ENCODE data around the gene ITPRIP. TPM values are rescaled to one million over a fixed set of nuclear protein-coding genes. Genes with fewer than 3 reads are reported as not detected.
A peak's percentile ranks its signal among the peaks of the same experiment; 100 is the strongest.

Gene ITPRIP
- total RNA-seq, 1 donor from 2014 or later: 14.5 TPM

DNA sequence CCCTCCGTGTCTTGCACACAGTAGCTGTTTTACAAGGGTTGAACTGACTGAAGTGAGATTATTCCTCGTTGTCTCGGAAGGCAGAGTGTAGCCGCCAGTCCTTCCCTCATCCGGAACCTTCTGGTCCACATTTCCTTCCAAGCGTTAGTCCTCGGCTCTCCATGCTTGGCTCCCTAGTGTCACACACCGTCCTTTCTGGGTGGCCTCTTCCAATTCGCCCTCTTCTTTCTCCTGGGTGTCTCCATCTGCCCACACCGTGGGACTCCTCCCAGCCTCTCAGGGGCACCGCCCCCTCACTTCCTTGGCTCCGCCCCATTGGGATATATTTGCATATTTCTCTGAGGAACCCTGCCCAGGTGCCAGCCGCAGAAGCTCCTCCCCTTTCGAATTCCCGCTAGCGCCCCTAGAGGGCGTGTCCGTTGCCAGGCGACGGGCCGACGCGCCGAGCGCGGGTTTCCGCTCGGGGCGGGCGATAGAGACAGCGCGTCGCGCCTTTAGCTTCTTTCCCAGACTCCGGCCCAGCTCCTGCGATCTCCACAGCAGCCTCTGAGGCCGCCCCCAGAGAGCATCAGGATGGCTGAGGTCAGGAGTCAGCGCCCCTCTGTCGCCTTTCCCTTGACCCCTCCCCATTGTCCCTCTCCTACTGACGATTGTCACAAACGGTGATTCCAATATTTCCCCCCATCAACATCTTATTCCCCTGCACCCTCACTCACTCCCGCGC is 15.2 kb upstream of the ITPRIP start, which contains the start of gene CFAP58:
CFAP58 (plus strand) TSS at position 509 of the 724 bp plus-strand sequence; CDS start at position 574, 65 bp downstream.
- TF ChIP-seq, protein P1, sequence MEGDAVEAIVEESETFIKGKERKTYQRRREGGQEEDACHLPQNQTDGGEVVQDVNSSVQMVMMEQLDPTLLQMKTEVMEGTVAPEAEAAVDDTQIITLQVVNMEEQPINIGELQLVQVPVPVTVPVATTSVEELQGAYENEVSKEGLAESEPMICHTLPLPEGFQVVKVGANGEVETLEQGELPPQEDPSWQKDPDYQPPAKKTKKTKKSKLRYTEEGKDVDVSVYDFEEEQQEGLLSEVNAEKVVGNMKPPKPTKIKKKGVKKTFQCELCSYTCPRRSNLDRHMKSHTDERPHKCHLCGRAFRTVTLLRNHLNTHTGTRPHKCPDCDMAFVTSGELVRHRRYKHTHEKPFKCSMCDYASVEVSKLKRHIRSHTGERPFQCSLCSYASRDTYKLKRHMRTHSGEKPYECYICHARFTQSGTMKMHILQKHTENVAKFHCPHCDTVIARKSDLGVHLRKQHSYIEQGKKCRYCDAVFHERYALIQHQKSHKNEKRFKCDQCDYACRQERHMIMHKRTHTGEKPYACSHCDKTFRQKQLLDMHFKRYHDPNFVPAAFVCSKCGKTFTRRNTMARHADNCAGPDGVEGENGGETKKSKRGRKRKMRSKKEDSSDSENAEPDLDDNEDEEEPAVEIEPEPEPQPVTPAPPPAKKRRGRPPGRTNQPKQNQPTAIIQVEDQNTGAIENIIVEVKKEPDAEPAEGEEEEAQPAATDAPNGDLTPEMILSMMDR (IDR thresholded peaks at IDR 0.05): peak; percentile 86
- Mint-ChIP-seq H3K4me3 (ENCODE audit: unreplicated experiment) (no peak within 1 kb of the TSS), H3K4me1 (ENCODE audit: low read depth) (no peaks in the 10 kb centered on the region), H3K36me3 (ENCODE audit: low read depth) (no peaks in the 10 kb centered on the region), H3K27me3 (ENCODE audit: low read depth) (peaks cover 9% of the 10 kb centered on the region), H3K27ac (ENCODE audit: unreplicated experiment) (no peak within 1 kb of the TSS), H3K9me3 (ENCODE audit: low read depth) (no peaks in the 10 kb centered on the region)
- no peak for DNase-seq (ENCODE audit: low spot score)

DNA sequence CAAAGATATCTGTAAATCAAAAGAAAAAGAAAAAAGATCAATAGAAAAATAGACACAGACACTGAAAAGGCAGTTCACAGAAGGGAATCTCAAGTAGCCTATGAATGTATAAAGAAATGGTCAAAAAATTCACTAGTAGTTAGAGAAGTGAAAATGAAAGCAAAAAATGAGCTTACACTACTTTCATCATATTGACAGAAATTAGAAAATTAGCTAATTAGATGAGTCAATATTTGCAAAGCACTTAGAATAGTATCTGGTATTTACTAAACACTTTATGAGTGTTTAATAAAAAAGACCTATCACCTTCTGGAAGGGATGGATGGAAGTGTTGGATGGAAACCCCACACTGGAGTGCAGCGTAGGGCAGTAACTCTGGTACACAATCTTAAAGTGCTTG is 13.7 kb upstream of the ITPRIP start:
- no peak overlapping the region for H3K4me3 Mint-ChIP-seq (ENCODE audit: unreplicated experiment)
- TF ChIP-seq, protein P1 (IDR thresholded peaks at IDR 0.05): no peak
- H3K4me1 Mint-ChIP-seq (ENCODE audit: low read depth): no peaks in the 10 kb centered on the region
- peaks cover 9% of the 10 kb centered on the region for H3K27me3 Mint-ChIP-seq (ENCODE audit: low read depth)
- DNase-seq (ENCODE audit: low spot score): no peak
- H3K9me3 Mint-ChIP-seq (ENCODE audit: low read depth): no peaks in the 10 kb centered on the region
- no peak overlapping the region for H3K27ac Mint-ChIP-seq (ENCODE audit: unreplicated experiment)
- no peaks in the 10 kb centered on the region for H3K36me3 Mint-ChIP-seq (ENCODE audit: low read depth)

DNA sequence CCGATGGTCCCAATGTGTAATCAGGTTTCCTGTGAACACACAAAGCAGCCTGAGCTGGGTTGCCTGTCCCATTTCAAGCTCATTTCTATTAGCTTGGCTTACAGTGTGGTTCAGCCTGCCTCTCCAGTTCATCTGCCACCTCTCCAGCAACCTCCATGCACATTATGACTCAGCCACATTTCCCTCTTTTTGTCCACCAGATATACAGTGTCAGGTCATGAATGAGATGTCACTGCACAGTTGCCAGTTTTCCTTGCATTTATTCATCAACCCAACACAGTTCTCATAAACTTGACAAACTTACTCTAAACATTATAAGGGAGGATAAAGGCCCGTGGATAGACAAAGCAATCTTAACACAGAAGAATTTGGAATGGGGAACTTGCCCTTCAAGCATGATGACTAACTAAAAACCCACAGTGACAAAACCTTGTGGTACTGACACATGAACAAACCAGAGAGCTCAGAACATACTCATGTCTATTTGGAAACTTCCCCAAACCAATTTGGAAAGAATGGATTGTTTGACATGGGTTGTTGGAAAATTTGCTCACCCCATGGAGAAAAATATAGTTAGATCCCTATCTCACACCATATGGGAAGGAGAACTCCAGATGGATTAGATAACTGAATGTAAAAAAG is 12.9 kb upstream of the ITPRIP start:
- peaks cover 9% of the 10 kb centered on the region for H3K27me3 Mint-ChIP-seq (ENCODE audit: low read depth)
- H3K36me3 Mint-ChIP-seq (ENCODE audit: low read depth): no peaks in the 10 kb centered on the region
- no peak for DNase-seq (ENCODE audit: low spot score)
- no peaks in the 10 kb centered on the region for H3K9me3 Mint-ChIP-seq (ENCODE audit: low read depth)
- TF ChIP-seq, protein P1 (IDR thresholded peaks at IDR 0.05): no peak
- no peak overlapping the region for H3K27ac Mint-ChIP-seq (ENCODE audit: unreplicated experiment)
- no peaks in the 10 kb centered on the region for H3K4me1 Mint-ChIP-seq (ENCODE audit: low read depth)
- no peak overlapping the region for H3K4me3 Mint-ChIP-seq (ENCODE audit: unreplicated experiment)

DNA sequence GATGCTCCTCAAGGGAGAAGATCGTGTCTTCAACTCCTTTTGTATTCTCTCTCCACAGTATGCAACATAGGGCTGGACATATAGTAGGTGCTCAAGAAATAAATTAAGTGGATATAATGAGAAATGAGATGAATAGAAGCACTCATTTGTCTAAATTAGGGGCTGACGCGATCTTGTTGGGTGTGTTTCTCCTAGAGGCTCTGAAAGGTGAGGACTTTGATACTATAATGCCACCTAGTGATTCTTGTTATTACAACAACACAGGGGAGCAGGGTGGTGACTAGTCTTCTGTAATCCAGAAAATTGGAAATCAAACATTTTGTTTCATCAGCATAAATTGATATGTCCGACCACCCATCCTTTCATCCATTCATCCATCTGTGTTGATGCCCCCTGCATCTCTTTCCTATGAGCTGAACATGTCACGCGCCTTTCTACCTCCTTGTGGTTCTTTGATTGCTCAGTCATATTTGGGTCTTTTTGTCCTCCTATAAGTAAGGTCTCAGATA is 11.9 kb upstream of the ITPRIP start:
- no peak overlapping the region for H3K27ac Mint-ChIP-seq (ENCODE audit: unreplicated experiment)
- DNase-seq (ENCODE audit: low spot score): no peak
- H3K36me3 Mint-ChIP-seq (ENCODE audit: low read depth): no peaks in the 10 kb centered on the region
- H3K4me1 Mint-ChIP-seq (ENCODE audit: low read depth): no peaks in the 10 kb centered on the region
- H3K4me3 Mint-ChIP-seq (ENCODE audit: unreplicated experiment): no peak overlapping the region
- H3K27me3 Mint-ChIP-seq (ENCODE audit: low read depth): peaks cover 9% of the 10 kb centered on the region
- TF ChIP-seq, protein P1 (IDR thresholded peaks at IDR 0.05): peak; percentile 92
- no peaks in the 10 kb centered on the region for H3K9me3 Mint-ChIP-seq (ENCODE audit: low read depth)

DNA sequence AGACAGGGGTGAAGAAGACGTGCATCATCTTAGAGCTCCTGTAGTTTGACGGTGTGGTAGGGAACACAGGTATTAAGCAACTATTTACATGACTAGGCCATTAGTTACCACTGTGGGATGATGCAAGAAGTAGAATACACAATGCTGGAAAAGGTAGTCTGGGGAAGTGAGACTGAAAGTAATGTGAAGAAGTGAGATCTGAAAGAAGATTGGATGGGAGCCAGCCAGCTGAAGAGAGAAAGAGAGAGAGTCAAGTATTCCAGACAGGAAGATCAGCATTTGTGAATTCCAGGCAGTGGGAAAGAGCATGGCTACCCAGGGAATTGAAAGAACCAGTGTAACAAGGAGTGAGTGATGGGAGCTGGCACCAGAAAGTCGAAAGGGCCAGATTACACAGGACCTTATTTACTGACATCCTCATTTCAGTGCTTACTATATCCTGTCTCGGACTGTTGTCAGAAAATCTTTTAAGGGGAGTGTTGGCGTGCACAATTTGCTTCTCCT is 11.4 kb upstream of the ITPRIP start:
- peaks cover 9% of the 10 kb centered on the region for H3K27me3 Mint-ChIP-seq (ENCODE audit: low read depth)
- TF ChIP-seq, protein P1 (IDR thresholded peaks at IDR 0.05): no peak
- H3K9me3 Mint-ChIP-seq (ENCODE audit: low read depth): no peaks in the 10 kb centered on the region
- H3K36me3 Mint-ChIP-seq (ENCODE audit: low read depth): no peaks in the 10 kb centered on the region
- H3K27ac Mint-ChIP-seq (ENCODE audit: unreplicated experiment): no peak overlapping the region
- H3K4me3 Mint-ChIP-seq (ENCODE audit: unreplicated experiment): no peak overlapping the region
- no peaks in the 10 kb centered on the region for H3K4me1 Mint-ChIP-seq (ENCODE audit: low read depth)
- DNase-seq (ENCODE audit: low spot score): no peak

Measured in chondrocyte (in vitro differentiated cells).